ENCODE results near the gene PLXNA4. TPM values are rescaled to one million over a fixed set of nuclear protein-coding genes. Genes with fewer than 3 reads are reported as not detected.

The PLXNA4 gene
- total and polyA plus RNA-seq, 2 donors (not counting 1 experiment from before 2014, with no cell fraction given) = not detected

- no peak overlapping the region for H3K27ac ChIP-seq (ENCODE audit: low read length in 2 of 2)
- DNase-seq (no peak), ATAC-seq (ENCODE audit: low read depth) (no peak)
- no peak overlapping the region for H2AFZ ChIP-seq (ENCODE audit: insufficient read depth, low read depth, low read length, poor library complexity, severe bottlenecking)
- no peak overlapping the region for H3K4me2 ChIP-seq (replicated peaks; ENCODE audit: low read depth, low read length, poor library complexity, severe bottlenecking)
- no peak overlapping the region for H3K27ac Mint-ChIP-seq
- H3K27me3 ChIP-seq (replicated peaks in 1 of 4; ENCODE audit: control extremely low read depth in 1 of 4, control insufficient read depth in 3 of 4, insufficient read depth in 4 of 4, low read length in 3 of 4) = no peaks in the 10 kb centered on the region
- no peak overlapping the region for H3K4me3 Mint-ChIP-seq
- POLR2A ChIA-PET = no interaction called here
- H3K79me2 ChIP-seq (ENCODE audit: control insufficient read depth, insufficient read depth, low read length) = no peaks in the 10 kb centered on the region
- H4K20me1 ChIP-seq (ENCODE audit: control insufficient read depth, insufficient read depth, low read length, poor library complexity, severe bottlenecking) = no peaks in the 10 kb centered on the region
- peaks cover 0 to 11% (median 0%) of the 10 kb centered on the region in 3 donors for H3K9me3 ChIP-seq (ENCODE audit: control extremely low read depth in 1 of 3, control insufficient read depth in 2 of 3, insufficient read depth in 1 of 3, low read length in 2 of 3)
- H3K4me1 ChIP-seq (ENCODE audit: control insufficient read depth in 2 of 2, insufficient read depth in 2 of 2, low read length in 2 of 2) = no peaks in the 10 kb centered on the region
- WGBS (ENCODE audit: insufficient coverage) = 88% methylated on average over 11 of the region's 11 CpGs
- H3K4me1 Mint-ChIP-seq = no peaks in the 10 kb centered on the region
- TF ChIP-seq EZH2 (IDR thresholded peaks at IDR 0.05; ENCODE audit: borderline replicate concordance, insufficient read depth, low read depth, low read length, poor library complexity, severe bottlenecking) (no peak), CTCF (IDR thresholded peaks at IDR 0.05) (no peak)
- no peak overlapping the region for H3K9ac ChIP-seq (ENCODE audit: low read length)
- CTCF ChIA-PET = no interaction called here
- no peak overlapping the region for H3K4me3 ChIP-seq (ENCODE audit: control extremely low read depth in 1 of 5, extremely low read depth in 1 of 5, insufficient read depth in 1 of 5, low read depth in 2 of 5, low read length in 4 of 5)
- peaks cover 12% of the 10 kb centered on the region for H3K27me3 Mint-ChIP-seq
- no peaks in the 10 kb centered on the region for H3K36me3 ChIP-seq (replicated peaks in 1 of 2; ENCODE audit: control extremely low read depth in 1 of 2, control insufficient read depth in 1 of 2, extremely low read depth in 1 of 2, insufficient read depth in 2 of 2, low read length in 1 of 2)
- no peaks in the 10 kb centered on the region for H3K9me3 Mint-ChIP-seq (ENCODE audit: insufficient read depth)
- intact Hi-C loops (cut with micrococcal nuclease) = no loop called here
Measured at GRCh38 chr7:132368246-132368900, 207.9 kb downstream of the PLXNA4 start.

- Mint-ChIP-seq H3K27ac (no peak overlapping the region), H3K9me3 (ENCODE audit: insufficient read depth) (no peaks in the 10 kb centered on the region), H3K4me1 (no peaks in the 10 kb centered on the region), H3K4me3 (no peak overlapping the region), H3K27me3 (peaks cover 12% of the 10 kb centered on the region)
- no peak for DNase-seq
- intact Hi-C loops (cut with micrococcal nuclease) = no loop called here
- ChIA-PET POLR2A (no interaction called here), CTCF (no interaction called here)
- Histone ChIP-seq H3K79me2 (ENCODE audit: control insufficient read depth, insufficient read depth, low read length) (no peaks in the 10 kb centered on the region), H3K4me1 (ENCODE audit: control insufficient read depth in 2 of 2, insufficient read depth in 2 of 2, low read length in 2 of 2) (no peaks in the 10 kb centered on the region), H3K4me3 (ENCODE audit: control extremely low read depth in 1 of 5, extremely low read depth in 1 of 5, insufficient read depth in 1 of 5, low read depth in 2 of 5, low read length in 4 of 5) (no peak overlapping the region), H3K36me3 (replicated peaks in 1 of 2; ENCODE audit: control extremely low read depth in 1 of 2, control insufficient read depth in 1 of 2, extremely low read depth in 1 of 2, insufficient read depth in 2 of 2, low read length in 1 of 2) (no peaks in the 10 kb centered on the region), H2AFZ (ENCODE audit: insufficient read depth, low read depth, low read length, poor library complexity, severe bottlenecking) (no peak overlapping the region), H3K9me3 (ENCODE audit: control extremely low read depth in 1 of 3, control insufficient read depth in 2 of 3, insufficient read depth in 1 of 3, low read length in 2 of 3) (peaks cover 0 to 11% (median 0%) of the 10 kb centered on the region in 3 donors), H3K27me3 (replicated peaks in 1 of 4; ENCODE audit: control extremely low read depth in 1 of 4, control insufficient read depth in 3 of 4, insufficient read depth in 4 of 4, low read length in 3 of 4) (no peaks in the 10 kb centered on the region), H3K4me2 (replicated peaks; ENCODE audit: low read depth, low read length, poor library complexity, severe bottlenecking) (no peak overlapping the region), H3K9ac (ENCODE audit: low read length) (no peak overlapping the region), H3K27ac (ENCODE audit: low read length in 2 of 2) (no peak overlapping the region), H4K20me1 (ENCODE audit: control insufficient read depth, insufficient read depth, low read length, poor library complexity, severe bottlenecking) (no peaks in the 10 kb centered on the region)
- 91% methylated on average over 6 of the region's 9 CpGs for WGBS (ENCODE audit: insufficient coverage)
- TF ChIP-seq EZH2 (IDR thresholded peaks at IDR 0.05; ENCODE audit: borderline replicate concordance, insufficient read depth, low read depth, low read length, poor library complexity, severe bottlenecking) = no peak
- no peak for TF ChIP-seq CTCF (IDR thresholded peaks at IDR 0.05)
- no peak for ATAC-seq (ENCODE audit: low read depth)
Measured at GRCh38 chr7:132367795-132368194, 208.5 kb downstream of the PLXNA4 start.

Data from B cell (primary cell).